CD4-positive, alpha-beta T cell treated with Interleukin-2 at 100 ng/mL for 4 hours (primary cell): ENCODE results near the gene KCNMB1.

ENCODE experiments used
- DNase-seq: peaks from one replicate; pipeline ENCODE4 v3.0.0-alpha.2; 2020; ENCODE audit warnings: low spot score

The KCNMB1 gene

GRCh38 chr5:170414786-170415185, 25.6 kb upstream of the KCNMB1 start:
- no peak for DNase-seq

DNA sequence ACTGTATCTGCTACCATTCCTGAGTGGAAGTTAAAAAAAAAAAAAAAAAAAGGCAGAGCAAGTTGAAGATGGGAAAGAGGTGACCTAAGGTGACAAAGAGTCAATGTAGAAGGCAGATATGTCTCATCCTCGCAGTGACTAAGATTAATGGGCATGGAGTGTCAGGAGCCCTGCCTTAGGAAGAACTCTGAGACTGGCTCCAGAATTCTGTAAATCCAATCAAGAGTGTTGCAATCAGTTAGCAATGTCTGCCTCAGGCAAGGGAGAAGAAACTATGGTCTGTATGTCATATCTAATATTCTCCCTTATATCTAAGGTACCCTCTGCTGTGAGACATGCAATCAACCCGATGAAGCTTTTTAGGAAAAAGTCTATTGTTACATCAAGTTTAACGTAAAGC, 24.7 kb upstream of the KCNMB1 start:
- DNase-seq, result no peak

- DNase-seq, result peak; percentile 43
These were observed 21.9 kb upstream of the KCNMB1 start for GRCh38 chr5:170411100-170411499.

DNA sequence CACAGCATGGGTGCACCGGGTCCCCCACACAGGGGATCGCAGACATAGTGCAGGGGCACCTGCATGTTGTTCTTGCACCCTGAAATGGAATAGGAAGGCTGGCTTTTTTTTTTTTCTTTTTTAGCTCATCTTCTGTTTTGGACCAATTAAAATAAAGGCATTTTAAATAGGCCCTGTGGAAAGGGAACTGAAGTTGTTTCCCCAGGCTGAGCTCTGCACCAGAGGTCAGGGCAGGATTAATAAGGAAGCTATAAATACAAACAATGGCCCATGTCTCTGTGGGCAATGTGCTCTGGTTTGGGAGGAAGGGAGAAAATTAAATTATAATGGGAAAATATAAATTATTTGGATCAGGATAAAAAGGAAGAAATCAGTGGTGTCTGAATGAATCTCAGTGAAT, 21.2 kb upstream of the KCNMB1 start:
- no peak for DNase-seq

GRCh38 chr5:170408877-170409660, 19.9 kb upstream of the KCNMB1 start:
- no peak for DNase-seq

GRCh38 chr5:170408226-170408625, 19.1 kb upstream of the KCNMB1 start:
- no peak for DNase-seq

DNA sequence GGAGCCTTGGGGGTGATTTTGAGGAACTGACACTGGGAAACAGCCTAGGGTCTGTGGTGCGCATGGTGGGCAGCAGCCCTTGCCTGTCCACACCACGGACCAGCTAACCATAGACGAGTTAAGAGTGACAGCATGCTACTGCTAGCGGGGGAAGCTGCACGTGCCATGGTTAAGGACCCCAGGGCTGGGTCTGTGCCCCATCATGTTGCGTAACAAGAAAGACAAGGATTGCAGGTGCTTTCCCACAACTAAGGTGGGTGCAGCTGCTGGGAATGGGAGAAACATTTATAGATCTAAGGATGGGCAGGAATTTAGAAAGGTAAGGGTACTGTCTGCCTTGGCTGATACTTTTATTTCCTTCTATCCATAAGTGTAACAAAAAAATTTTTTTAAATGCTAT, 17.9 kb upstream of the KCNMB1 start:
- DNase-seq, result no peak

GRCh38 chr5:170405817-170406216, 16.6 kb upstream of the KCNMB1 start:
- no peak for DNase-seq

DNA sequence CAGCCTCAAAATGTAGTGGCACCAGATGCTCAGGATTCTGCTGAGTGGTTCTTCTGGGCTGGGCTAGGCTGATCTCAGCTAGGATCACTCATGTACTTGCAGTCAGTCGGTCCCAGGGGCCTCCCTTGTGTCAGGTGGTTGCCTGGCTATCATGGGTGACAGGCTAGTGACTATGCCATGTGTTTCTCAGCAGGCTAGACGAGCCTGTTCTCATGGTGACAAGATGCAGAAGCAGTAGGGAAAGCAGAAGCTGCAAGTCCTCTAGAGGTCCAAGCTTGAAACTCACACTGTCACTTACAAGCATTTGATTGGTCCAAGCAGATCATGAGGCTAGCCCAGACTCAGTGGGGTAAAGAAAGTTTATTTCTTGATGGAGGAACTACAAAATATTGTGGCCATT, 15.2 kb upstream of the KCNMB1 start:
- DNase-seq, result no peak

DNA sequence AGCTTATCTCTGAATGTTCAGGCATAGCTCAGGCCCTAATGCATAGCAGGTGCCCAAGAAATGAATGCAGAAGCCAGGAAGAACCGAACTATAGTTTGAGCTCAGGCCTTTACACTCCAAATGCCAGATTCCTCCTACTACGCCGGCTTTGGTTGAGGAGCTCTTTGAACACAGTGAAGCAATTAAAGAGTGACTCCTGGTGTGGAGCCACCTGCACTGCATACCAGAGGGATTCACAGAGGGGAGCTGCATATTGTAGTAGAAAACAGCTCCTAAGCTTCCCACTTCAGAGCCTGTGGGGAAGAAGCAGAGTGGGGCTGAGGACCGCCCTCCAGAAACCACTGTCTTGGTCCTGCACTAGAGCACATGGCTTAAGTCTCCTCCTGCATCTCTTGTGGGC, 14.5 kb upstream of the KCNMB1 start:
- DNase-seq, result no peak

- no peak for DNase-seq
These were observed 13.3 kb upstream of the KCNMB1 start for GRCh38 chr5:170402508-170402907.

DNA sequence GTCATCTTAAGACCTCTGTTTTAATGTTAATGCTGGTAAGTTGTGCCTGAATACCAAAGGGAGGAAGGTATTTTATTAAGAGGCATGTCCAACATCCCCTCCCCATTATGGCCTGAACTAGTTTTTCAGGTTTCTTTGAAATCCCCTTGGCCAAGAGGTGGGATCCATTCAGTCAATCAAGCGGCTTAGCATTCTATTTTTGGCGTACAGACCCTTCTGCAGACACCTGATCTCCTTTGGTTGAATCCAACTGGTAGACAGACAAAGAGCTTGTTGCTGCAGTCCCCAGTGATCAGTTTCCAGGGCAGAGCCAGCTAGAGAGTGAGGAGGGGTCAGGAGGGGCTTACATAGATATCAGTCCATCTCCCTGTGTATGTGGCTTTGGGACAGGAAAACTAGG, 7.9 kb upstream of the KCNMB1 start:
- DNase-seq, result no peak

DNA sequence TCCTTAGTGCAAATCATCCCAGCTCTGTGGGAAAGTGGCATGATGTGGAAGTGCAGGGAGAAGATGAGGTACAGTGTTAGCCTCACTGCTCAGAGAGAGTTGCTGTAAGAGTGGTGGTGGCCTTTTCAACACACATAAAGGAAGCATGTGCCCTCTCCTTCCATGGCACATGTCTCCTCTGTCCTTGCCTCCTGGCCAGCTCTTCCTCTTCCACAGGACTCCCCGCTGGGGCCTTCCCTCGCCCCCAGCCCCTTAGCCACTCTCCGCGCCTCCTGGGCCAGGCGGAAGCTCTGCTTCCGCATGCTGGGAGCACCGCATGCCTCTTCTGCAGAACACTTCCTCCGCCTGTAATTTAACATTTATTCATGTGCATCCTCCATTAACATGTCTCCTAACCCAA, 4.8 kb upstream of the KCNMB1 start:
- DNase-seq, result no peak

GRCh38 chr5:170393235-170393634, 4.1 kb upstream of the KCNMB1 start:
- peak; percentile 32 for DNase-seq

- no peak for DNase-seq
These were observed 1.3 kb upstream of the KCNMB1 start for GRCh38 chr5:170390472-170390871.

DNA sequence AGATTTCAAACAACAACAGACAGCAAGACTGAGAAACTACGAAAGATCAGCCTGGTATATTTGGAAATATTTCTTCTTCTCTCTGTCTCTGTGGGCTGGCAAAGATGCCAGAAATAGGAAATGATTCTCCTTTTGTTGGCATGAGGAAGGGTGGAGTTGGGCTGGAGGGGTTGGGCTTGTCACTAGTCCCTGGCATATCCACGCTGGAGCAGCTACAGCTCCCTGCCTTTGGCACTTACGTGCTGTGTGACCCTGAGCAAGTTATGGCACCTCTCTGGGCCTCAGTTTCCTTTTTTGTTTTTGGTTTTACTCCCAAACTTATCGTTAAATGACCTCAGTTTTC, 354 bp upstream of the KCNMB1 start:
- no peak for DNase-seq

GRCh38 chr5:170387775-170388639, 1.2 kb downstream of the KCNMB1 start:
- no peak for DNase-seq

- DNase-seq, result no peak
These were observed 2.3 kb downstream of the KCNMB1 start for GRCh38 chr5:170386743-170387395.

DNA sequence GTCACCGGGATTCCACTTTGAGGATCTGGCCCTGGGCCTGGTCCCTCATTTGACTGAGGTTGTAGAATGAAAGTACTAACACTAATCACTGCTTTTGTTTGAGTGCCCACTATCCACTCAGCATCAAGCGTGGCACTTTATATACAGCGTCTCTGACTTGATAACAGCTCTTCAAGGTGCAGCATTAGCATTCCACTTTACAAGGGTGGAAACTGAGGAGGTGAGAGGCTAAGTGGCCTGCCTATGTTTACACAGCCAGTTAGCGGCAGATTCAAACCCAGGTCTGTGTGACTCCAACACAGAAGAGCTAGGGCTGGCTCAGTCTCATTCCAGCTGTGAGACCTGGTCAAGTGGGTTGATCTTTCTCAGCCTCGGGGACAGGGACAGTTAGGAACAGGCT, 5.9 kb downstream of the KCNMB1 start:
- DNase-seq, result no peak

DNA sequence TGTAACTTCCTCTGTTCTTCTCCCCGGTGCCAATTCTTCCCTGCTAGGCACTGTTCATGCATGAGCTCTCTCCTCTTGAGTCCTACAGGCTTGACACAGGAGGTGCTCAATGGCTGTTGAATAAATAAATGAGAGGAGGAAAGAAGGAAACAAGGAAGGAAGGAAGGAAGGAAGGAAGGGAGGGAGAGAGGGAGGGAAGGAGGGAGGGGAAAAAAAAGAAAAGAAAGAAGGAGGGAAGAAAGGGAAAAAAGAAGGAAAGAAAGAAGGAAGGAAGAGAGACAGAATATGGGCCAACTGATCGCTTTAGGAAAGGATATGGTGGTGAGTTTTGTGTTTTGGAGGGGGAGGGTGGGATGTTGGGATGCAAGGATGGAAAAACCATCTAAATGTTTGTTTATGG, 6.4 kb downstream of the KCNMB1 start:
- no peak for DNase-seq

DNA sequence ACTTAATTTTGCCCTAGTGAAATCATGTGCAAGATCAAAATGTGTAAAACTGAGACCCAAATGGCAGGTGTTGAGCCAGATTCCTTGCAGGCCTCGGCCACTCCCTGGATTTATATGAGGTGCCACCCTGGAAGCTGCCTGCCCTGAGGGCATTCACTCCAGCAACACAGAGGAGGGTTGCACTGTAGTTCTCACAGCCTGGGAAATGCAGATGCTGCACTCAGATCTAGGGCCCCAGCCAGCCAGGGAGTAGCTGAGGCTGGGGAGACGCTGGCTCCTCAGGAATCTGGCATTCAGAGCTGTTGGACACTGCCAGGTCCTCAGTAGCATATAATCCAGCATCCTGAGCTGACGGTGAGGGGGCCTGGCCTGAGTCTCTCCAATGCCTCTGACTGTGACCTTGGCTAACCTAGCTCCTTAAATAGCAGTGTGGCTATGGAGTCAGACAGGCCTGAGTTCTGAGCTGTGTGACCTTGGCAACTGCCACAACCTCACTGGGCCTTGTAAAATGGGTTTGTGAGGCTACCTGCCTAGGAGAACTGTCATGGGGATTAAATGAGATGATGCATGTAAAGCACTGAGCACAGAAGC, 8.7 kb downstream of the KCNMB1 start:
- DNase-seq, result no peak

GRCh38 chr5:170378740-170379139, 10.4 kb downstream of the KCNMB1 start:
- no peak for DNase-seq

GRCh38 chr5:170377027-170377426, 12.1 kb downstream of the KCNMB1 start:
- DNase-seq, result no peak
